ENCODE results near the gene SLC9A6.
"Not testable (repeated sequence)": the region's sequence is repeated elsewhere in the genome, so short reads cannot be mapped to it uniquely, and the experiment has no call there.

SLC9A6 gene

DNA sequence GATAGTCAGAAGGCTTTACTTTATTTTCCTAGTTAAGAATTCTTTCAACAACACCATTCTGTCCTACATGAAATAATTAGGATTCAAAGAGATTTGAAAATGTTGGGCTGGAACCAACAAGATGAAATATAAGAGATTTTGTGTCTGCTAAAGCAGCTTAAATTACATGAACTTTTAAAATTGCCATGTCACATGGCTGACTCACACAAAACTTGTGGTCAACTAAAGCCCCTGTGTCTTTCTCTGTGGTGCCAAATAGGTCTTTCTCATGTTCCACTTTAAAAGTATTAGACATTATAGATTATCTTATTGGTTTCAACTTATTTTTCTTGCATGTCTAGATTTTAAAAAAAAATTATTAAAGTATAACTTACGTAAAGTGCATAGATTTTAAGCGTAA is 101.3 kb downstream of the SLC9A6 start:
- no peaks in the 10 kb centered on the region for H3K36me3 ChIP-seq (ENCODE audit: control insufficient read depth in 1 of 2, insufficient read depth in 2 of 2, low read length in 2 of 2)
- H3K9ac ChIP-seq (ENCODE audit: low read depth in 1 of 2, low read length in 2 of 2) = no peak overlapping the region
- no peaks in the 10 kb centered on the region for H3K27me3 ChIP-seq (ENCODE audit: control insufficient read depth in 1 of 2, insufficient read depth in 2 of 2, low read length in 2 of 2)
- no peak overlapping the region for H3K4me3 ChIP-seq (ENCODE audit: low read depth in 1 of 2, low read length in 2 of 2)
- H3K4me1 ChIP-seq (ENCODE audit: control insufficient read depth in 1 of 2, insufficient read depth in 2 of 2, low read length in 2 of 2) = no peaks in the 10 kb centered on the region
- H3K27ac ChIP-seq (ENCODE audit: low read depth, low read length) = no peak overlapping the region
- H3K9me3 ChIP-seq (ENCODE audit: control insufficient read depth in 1 of 2, low read length in 2 of 2) = no peaks in the 10 kb centered on the region

DNA sequence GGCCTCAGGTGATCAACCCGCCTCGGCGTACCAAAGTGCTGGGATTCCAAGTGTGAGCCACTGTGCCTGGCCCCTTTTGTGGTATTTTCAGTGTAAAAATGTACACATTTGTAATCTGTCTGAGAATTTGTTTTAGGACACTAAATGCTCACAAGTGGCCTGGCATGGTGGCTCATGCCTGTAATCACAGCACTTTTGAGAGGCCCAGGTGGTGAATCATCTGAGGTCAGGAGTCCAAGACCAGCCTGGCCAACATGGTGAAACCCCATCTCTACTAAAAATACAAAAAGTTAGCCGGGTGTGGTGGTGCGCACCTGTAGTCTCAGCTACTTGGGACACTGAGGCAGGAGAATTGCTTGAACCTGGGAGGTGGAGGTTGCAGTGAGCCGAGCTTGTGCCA is 106.7 kb downstream of the SLC9A6 start:
- H3K27me3 ChIP-seq (ENCODE audit: control insufficient read depth in 1 of 2, insufficient read depth in 2 of 2, low read length in 2 of 2); H3K9ac ChIP-seq (ENCODE audit: low read depth in 1 of 2, low read length in 2 of 2); H3K9me3 ChIP-seq (ENCODE audit: control insufficient read depth in 1 of 2, low read length in 2 of 2); H3K4me3 ChIP-seq (ENCODE audit: low read depth in 1 of 2, low read length in 2 of 2); H3K27ac ChIP-seq (ENCODE audit: low read depth, low read length); H3K36me3 ChIP-seq (ENCODE audit: control insufficient read depth in 1 of 2, insufficient read depth in 2 of 2, low read length in 2 of 2); H3K4me1 ChIP-seq (ENCODE audit: control insufficient read depth in 1 of 2, insufficient read depth in 2 of 2, low read length in 2 of 2): not testable (repeated sequence)

DNA sequence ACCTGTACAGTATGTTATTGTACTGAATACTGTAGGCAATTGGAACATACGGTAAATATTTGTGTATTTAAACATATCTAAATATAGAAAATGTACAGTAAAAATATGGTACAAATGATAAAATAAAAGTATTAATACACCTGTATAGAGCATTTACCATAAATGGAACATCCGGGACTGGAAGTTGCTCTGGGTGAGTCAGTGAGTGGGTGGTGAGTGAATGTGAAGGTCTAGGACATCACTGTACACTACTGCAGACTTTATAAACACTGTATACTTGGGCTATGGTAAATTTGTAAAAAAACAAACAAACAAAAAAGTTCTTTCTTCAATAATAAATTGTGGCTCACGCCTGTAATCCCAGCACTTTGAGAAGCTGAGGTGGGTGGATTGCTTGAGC is 109.7 kb downstream of the SLC9A6 start:
- Histone ChIP-seq H3K4me3 (ENCODE audit: low read depth in 1 of 2, low read length in 2 of 2) (no peak overlapping the region), H3K9me3 (ENCODE audit: control insufficient read depth in 1 of 2, low read length in 2 of 2) (no peaks in the 10 kb centered on the region), H3K9ac (ENCODE audit: low read depth in 1 of 2, low read length in 2 of 2) (no peak overlapping the region), H3K36me3 (ENCODE audit: control insufficient read depth in 1 of 2, insufficient read depth in 2 of 2, low read length in 2 of 2) (no peaks in the 10 kb centered on the region), H3K27ac (ENCODE audit: low read depth, low read length) (no peak overlapping the region), H3K27me3 (ENCODE audit: control insufficient read depth in 1 of 2, insufficient read depth in 2 of 2, low read length in 2 of 2) (no peaks in the 10 kb centered on the region), H3K4me1 (ENCODE audit: control insufficient read depth in 1 of 2, insufficient read depth in 2 of 2, low read length in 2 of 2) (no peaks in the 10 kb centered on the region)

Measured in duodenal mucosa (tissue), 2 donors.